ENCODE data around the gene MEGF10. TPM values are rescaled to one million over a fixed set of nuclear protein-coding genes. Genes with fewer than 3 reads are reported as not detected.

MEGF10 gene
- total and polyA plus RNA-seq, 2 of the 8 experiments (the other 6 are each of a cell fraction or from before 2014, with no cell fraction given): 38.2 to 53.1 TPM

DNA sequence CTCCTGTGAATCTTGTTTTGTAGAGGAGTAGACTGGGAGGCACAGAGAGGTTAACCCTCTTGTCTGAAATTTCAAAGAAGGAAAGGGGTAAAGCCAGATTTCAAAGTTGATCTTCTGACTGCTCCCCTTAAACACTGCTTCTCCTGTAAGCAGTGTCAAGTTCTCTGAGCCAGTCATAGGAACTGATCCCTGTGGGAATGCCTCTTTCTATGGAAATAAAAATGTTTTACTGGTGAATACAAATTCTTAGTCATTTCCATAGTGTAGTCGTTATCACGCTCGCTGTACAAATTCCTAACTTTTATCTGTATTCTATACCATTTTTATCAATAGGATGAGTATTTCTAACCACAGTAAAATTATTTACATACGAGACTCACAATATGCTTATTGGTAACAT is 160.5 kb downstream of the MEGF10 start (continued):
- TF ChIP-seq, protein P1, sequence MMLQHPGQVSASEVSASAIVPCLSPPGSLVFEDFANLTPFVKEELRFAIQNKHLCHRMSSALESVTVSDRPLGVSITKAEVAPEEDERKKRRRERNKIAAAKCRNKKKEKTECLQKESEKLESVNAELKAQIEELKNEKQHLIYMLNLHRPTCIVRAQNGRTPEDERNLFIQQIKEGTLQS (IDR thresholded peaks at IDR 0.05; ENCODE audit: insufficient read depth, low read depth, low read length): no peak
- no peak for TF ChIP-seq CBX8 (IDR thresholded peaks at IDR 0.05; ENCODE audit: borderline replicate concordance, low read depth, low read length)
- TF ChIP-seq CREB1 (IDR thresholded peaks at IDR 0.05): no peak
- no peak for TF ChIP-seq RNF2 (IDR thresholded peaks at IDR 0.05; ENCODE audit: borderline replicate concordance, low read depth, low read length, missing control alignments, poor library complexity, severe bottlenecking)
- no peak for TF ChIP-seq MAFK (IDR thresholded peaks at IDR 0.05; ENCODE audit: low read depth, low read length)

Data from H1 (cell line).